ENCODE measurements around the gene NCKAP5.

DNA sequence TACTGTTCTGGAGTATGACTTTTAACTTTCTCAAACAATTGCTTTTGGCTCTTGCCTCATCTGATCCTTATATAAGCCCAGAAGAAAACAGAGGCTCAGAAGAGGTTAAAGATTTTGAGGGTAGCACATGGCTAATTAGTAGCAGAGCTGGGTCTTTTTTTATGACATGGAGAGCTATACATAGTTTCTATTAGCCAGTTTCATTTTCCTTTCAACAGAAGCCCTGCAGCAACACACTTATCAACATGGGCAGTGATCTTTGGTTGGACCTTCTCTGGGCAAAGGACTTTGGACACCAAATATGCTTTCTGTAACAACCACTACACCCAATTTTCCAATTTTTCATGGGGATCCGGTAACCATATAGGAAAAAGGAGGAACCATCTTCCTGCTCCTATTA, 64.9 kb downstream of the NCKAP5 start:
- TF ChIP-seq, protein P1, sequence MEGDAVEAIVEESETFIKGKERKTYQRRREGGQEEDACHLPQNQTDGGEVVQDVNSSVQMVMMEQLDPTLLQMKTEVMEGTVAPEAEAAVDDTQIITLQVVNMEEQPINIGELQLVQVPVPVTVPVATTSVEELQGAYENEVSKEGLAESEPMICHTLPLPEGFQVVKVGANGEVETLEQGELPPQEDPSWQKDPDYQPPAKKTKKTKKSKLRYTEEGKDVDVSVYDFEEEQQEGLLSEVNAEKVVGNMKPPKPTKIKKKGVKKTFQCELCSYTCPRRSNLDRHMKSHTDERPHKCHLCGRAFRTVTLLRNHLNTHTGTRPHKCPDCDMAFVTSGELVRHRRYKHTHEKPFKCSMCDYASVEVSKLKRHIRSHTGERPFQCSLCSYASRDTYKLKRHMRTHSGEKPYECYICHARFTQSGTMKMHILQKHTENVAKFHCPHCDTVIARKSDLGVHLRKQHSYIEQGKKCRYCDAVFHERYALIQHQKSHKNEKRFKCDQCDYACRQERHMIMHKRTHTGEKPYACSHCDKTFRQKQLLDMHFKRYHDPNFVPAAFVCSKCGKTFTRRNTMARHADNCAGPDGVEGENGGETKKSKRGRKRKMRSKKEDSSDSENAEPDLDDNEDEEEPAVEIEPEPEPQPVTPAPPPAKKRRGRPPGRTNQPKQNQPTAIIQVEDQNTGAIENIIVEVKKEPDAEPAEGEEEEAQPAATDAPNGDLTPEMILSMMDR (IDR thresholded peaks at IDR 0.05): no peak
- TF ChIP-seq POLR2AphosphoS5 (IDR thresholded peaks at IDR 0.05; ENCODE audit: insufficient read depth in 1 of 2, low read depth in 1 of 2): no peak
- TF ChIP-seq POLR2A (IDR thresholded peaks at IDR 0.05): no peak

Data from vagina (tissue), 2 donors.